ENCODE results near the gene CERT1. TPM values are rescaled to one million over a fixed set of nuclear protein-coding genes. Genes with fewer than 3 reads are reported as not detected.

Gene CERT1
- total RNA-seq, 1 donor, result 53.0 TPM

- Histone ChIP-seq H3K4me3 (ENCODE audit: low read length) (no peak overlapping the region), H3K9me3 (ENCODE audit: low read depth, low read length) (no peaks in the 10 kb centered on the region), H3K27me3 (ENCODE audit: insufficient read depth, low read length) (no peaks in the 10 kb centered on the region), H3K4me1 (ENCODE audit: insufficient read depth, low read length) (no peaks in the 10 kb centered on the region)
These were observed 143.0 kb downstream of the CERT1 start for GRCh38 chr5:75368391-75368790.

- Histone ChIP-seq H3K4me3 (ENCODE audit: low read length) (no peak overlapping the region), H3K9me3 (ENCODE audit: low read depth, low read length) (no peaks in the 10 kb centered on the region), H3K27me3 (ENCODE audit: insufficient read depth, low read length) (no peaks in the 10 kb centered on the region), H3K4me1 (ENCODE audit: insufficient read depth, low read length) (no peaks in the 10 kb centered on the region)
These were observed 144.0 kb downstream of the CERT1 start for GRCh38 chr5:75367401-75367800.

GRCh38 chr5:75366787-75367186 lies 144.6 kb downstream of the CERT1 start:
- H3K4me1 ChIP-seq (ENCODE audit: insufficient read depth, low read length), result no peaks in the 10 kb centered on the region
- H3K4me3 ChIP-seq (ENCODE audit: low read length), result no peak overlapping the region
- no peaks in the 10 kb centered on the region for H3K9me3 ChIP-seq (ENCODE audit: low read depth, low read length)
- H3K27me3 ChIP-seq (ENCODE audit: insufficient read depth, low read length), result no peaks in the 10 kb centered on the region

GRCh38 chr5:75365740-75366139 lies 145.7 kb downstream of the CERT1 start:
- H3K9me3 ChIP-seq (ENCODE audit: low read depth, low read length), result no peaks in the 10 kb centered on the region
- no peaks in the 10 kb centered on the region for H3K27me3 ChIP-seq (ENCODE audit: insufficient read depth, low read length)
- H3K4me1 ChIP-seq (ENCODE audit: insufficient read depth, low read length), result no peaks in the 10 kb centered on the region
- no peak overlapping the region for H3K4me3 ChIP-seq (ENCODE audit: low read length)

- no peaks in the 10 kb centered on the region for H3K9me3 ChIP-seq (ENCODE audit: low read depth, low read length)
These were observed 146.7 kb downstream of the CERT1 start for GRCh38 chr5:75364571-75365280.

GRCh38 chr5:75363726-75364495 lies 147.5 kb downstream of the CERT1 start:
- no peak overlapping the region for H3K4me3 ChIP-seq (ENCODE audit: low read length)
- no peaks in the 10 kb centered on the region for H3K9me3 ChIP-seq (ENCODE audit: low read depth, low read length)
- H3K27me3 ChIP-seq (ENCODE audit: insufficient read depth, low read length), result no peaks in the 10 kb centered on the region
- H3K4me1 ChIP-seq (ENCODE audit: insufficient read depth, low read length), result no peaks in the 10 kb centered on the region

More at GRCh38 chr5:75364571-75365280, 146.7 kb downstream of the CERT1 start:
- no peaks in the 10 kb centered on the region for H3K27me3 ChIP-seq (ENCODE audit: insufficient read depth, low read length)
- no peak overlapping the region for H3K4me3 ChIP-seq (ENCODE audit: low read length)
- H3K4me1 ChIP-seq (ENCODE audit: insufficient read depth, low read length), result no peaks in the 10 kb centered on the region

GRCh38 chr5:75363111-75363510 lies 148.3 kb downstream of the CERT1 start:
- Histone ChIP-seq H3K4me1 (ENCODE audit: insufficient read depth, low read length) (no peaks in the 10 kb centered on the region), H3K27me3 (ENCODE audit: insufficient read depth, low read length) (no peaks in the 10 kb centered on the region), H3K4me3 (ENCODE audit: low read length) (no peak overlapping the region), H3K9me3 (ENCODE audit: low read depth, low read length) (no peaks in the 10 kb centered on the region)

GRCh38 chr5:75362474-75362975 lies 148.9 kb downstream of the CERT1 start:
- no peaks in the 10 kb centered on the region for H3K9me3 ChIP-seq (ENCODE audit: low read depth, low read length)
- H3K4me1 ChIP-seq (ENCODE audit: insufficient read depth, low read length), result no peaks in the 10 kb centered on the region
- H3K27me3 ChIP-seq (ENCODE audit: insufficient read depth, low read length), result no peaks in the 10 kb centered on the region
- H3K4me3 ChIP-seq (ENCODE audit: low read length), result no peak overlapping the region

GRCh38 chr5:75361310-75361709 lies 150.1 kb downstream of the CERT1 start:
- Histone ChIP-seq H3K27me3 (ENCODE audit: insufficient read depth, low read length) (no peaks in the 10 kb centered on the region), H3K4me1 (ENCODE audit: insufficient read depth, low read length) (no peaks in the 10 kb centered on the region), H3K4me3 (ENCODE audit: low read length) (no peak overlapping the region), H3K9me3 (ENCODE audit: low read depth, low read length) (no peaks in the 10 kb centered on the region)

- no peaks in the 10 kb centered on the region for H3K9me3 ChIP-seq (ENCODE audit: low read depth, low read length)
- H3K4me3 ChIP-seq (ENCODE audit: low read length), result no peak overlapping the region
- no peaks in the 10 kb centered on the region for H3K27me3 ChIP-seq (ENCODE audit: insufficient read depth, low read length)
- H3K4me1 ChIP-seq (ENCODE audit: insufficient read depth, low read length), result no peaks in the 10 kb centered on the region
These were observed 153.3 kb downstream of the CERT1 start for GRCh38 chr5:75358117-75358516.

- H3K4me3 ChIP-seq (ENCODE audit: low read length), result no peak overlapping the region
- H3K27me3 ChIP-seq (ENCODE audit: insufficient read depth, low read length), result no peaks in the 10 kb centered on the region
- no peaks in the 10 kb centered on the region for H3K4me1 ChIP-seq (ENCODE audit: insufficient read depth, low read length)
- H3K9me3 ChIP-seq (ENCODE audit: low read depth, low read length), result no peaks in the 10 kb centered on the region
These were observed 154.7 kb downstream of the CERT1 start for GRCh38 chr5:75356719-75357118.

- Histone ChIP-seq H3K4me3 (ENCODE audit: low read length) (no peak overlapping the region), H3K4me1 (ENCODE audit: insufficient read depth, low read length) (no peaks in the 10 kb centered on the region), H3K9me3 (ENCODE audit: low read depth, low read length) (no peaks in the 10 kb centered on the region), H3K27me3 (ENCODE audit: insufficient read depth, low read length) (no peaks in the 10 kb centered on the region)
These were observed 156.2 kb downstream of the CERT1 start for GRCh38 chr5:75355236-75355635.

GRCh38 chr5:75351139-75351926 lies 160.1 kb downstream of the CERT1 start:
- no peaks in the 10 kb centered on the region for H3K4me1 ChIP-seq (ENCODE audit: insufficient read depth, low read length)
- no peaks in the 10 kb centered on the region for H3K9me3 ChIP-seq (ENCODE audit: low read depth, low read length)
- no peaks in the 10 kb centered on the region for H3K27me3 ChIP-seq (ENCODE audit: insufficient read depth, low read length)
- H3K4me3 ChIP-seq (ENCODE audit: low read length), result no peak overlapping the region

- Histone ChIP-seq H3K4me3 (ENCODE audit: low read length) (no peak overlapping the region), H3K9me3 (ENCODE audit: low read depth, low read length) (no peaks in the 10 kb centered on the region), H3K4me1 (ENCODE audit: insufficient read depth, low read length) (no peaks in the 10 kb centered on the region), H3K27me3 (ENCODE audit: insufficient read depth, low read length) (no peaks in the 10 kb centered on the region)
These were observed 161.8 kb downstream of the CERT1 start for GRCh38 chr5:75349663-75350062.

GRCh38 chr5:75348241-75348640 lies 163.2 kb downstream of the CERT1 start:
- no peaks in the 10 kb centered on the region for H3K27me3 ChIP-seq (ENCODE audit: insufficient read depth, low read length)
- H3K4me1 ChIP-seq (ENCODE audit: insufficient read depth, low read length), result no peaks in the 10 kb centered on the region
- H3K4me3 ChIP-seq (ENCODE audit: low read length), result no peak overlapping the region
- H3K9me3 ChIP-seq (ENCODE audit: low read depth, low read length), result no peaks in the 10 kb centered on the region

Data from mononuclear cell (primary cell).